ENCODE results near the gene STN1.

- TF ChIP-seq POLR2AphosphoS5 (IDR thresholded peaks at IDR 0.05; ENCODE audit: borderline replicate concordance, low read depth, low read length), result no peak
- TF ChIP-seq EZH2 (IDR thresholded peaks at IDR 0.05), result no peak
Observed at GRCh38 chr10:103921248-103921647, 3.3 kb upstream of the STN1 start.
